IPS-18c (cell line): ENCODE data around the gene GLRA3.
"Not testable (repeated sequence)": the region's sequence is repeated elsewhere in the genome, so short reads cannot be mapped to it uniquely, and the experiment has no call there.

ENCODE experiments used
- H3K4me3 ChIP-seq: 2 replicates; pipeline ENCODE4 v1.7.0; 2013; ENCODE audit warnings: low read depth, mild to moderate bottlenecking, low read length, moderate library complexity; ENCODE audit not compliant: insufficient read depth
- H3K9me3 ChIP-seq: one replicate; pipeline ENCODE4 v1.6.1; 2013; ENCODE audit warnings: mild to moderate bottlenecking, low read length, moderate library complexity; ENCODE audit not compliant: control insufficient read depth, insufficient read depth

The GLRA3 gene

GRCh38 chr4:174835536-174835935, 6.5 kb upstream of the GLRA3 start:
- Histone ChIP-seq H3K9me3 (no peaks in the 10 kb centered on the region), H3K4me3 (no peak overlapping the region)

- Histone ChIP-seq H3K9me3 (no peaks in the 10 kb centered on the region), H3K4me3 (no peak overlapping the region)
These were observed 5.4 kb upstream of the GLRA3 start for GRCh38 chr4:174834477-174834876.

GRCh38 chr4:174826660-174827059, 2.4 kb downstream of the GLRA3 start:
- Histone ChIP-seq H3K4me3 (no peak overlapping the region), H3K9me3 (no peaks in the 10 kb centered on the region)

GRCh38 chr4:174815282-174815681, 13.8 kb downstream of the GLRA3 start:
- H3K4me3 ChIP-seq = no peak overlapping the region
- peaks cover 10% of the 10 kb centered on the region for H3K9me3 ChIP-seq

GRCh38 chr4:174813292-174813691, 15.8 kb downstream of the GLRA3 start:
- H3K9me3 ChIP-seq = peaks cover 10% of the 10 kb centered on the region
- H3K4me3 ChIP-seq = no peak overlapping the region

GRCh38 chr4:174810834-174811233, 18.2 kb downstream of the GLRA3 start:
- Histone ChIP-seq H3K4me3 (no peak overlapping the region), H3K9me3 (peaks cover 10% of the 10 kb centered on the region)

- Histone ChIP-seq H3K9me3 (no peaks in the 10 kb centered on the region), H3K4me3 (no peak overlapping the region)
These were observed 20.2 kb downstream of the GLRA3 start for GRCh38 chr4:174808836-174809235.

GRCh38 chr4:174808119-174808518, 20.9 kb downstream of the GLRA3 start:
- no peaks in the 10 kb centered on the region for H3K9me3 ChIP-seq
- no peak overlapping the region for H3K4me3 ChIP-seq

- H3K4me3 ChIP-seq = no peak overlapping the region
- H3K9me3 ChIP-seq = no peaks in the 10 kb centered on the region
These were observed 23.3 kb downstream of the GLRA3 start for GRCh38 chr4:174805746-174806145.

- peaks cover 2% of the 10 kb centered on the region for H3K9me3 ChIP-seq
- H3K4me3 ChIP-seq = no peak overlapping the region
These were observed 34.4 kb downstream of the GLRA3 start for GRCh38 chr4:174794543-174795094.

- Histone ChIP-seq H3K9me3 (peaks cover 2% of the 10 kb centered on the region), H3K4me3 (no peak overlapping the region)
These were observed 39.4 kb downstream of the GLRA3 start for GRCh38 chr4:174789657-174790056.

- H3K9me3 ChIP-seq, H3K4me3 ChIP-seq: not testable (repeated sequence)
These were observed 50.6 kb downstream of the GLRA3 start for GRCh38 chr4:174778274-174778986.

- Histone ChIP-seq H3K4me3 (no peak overlapping the region), H3K9me3 (no peaks in the 10 kb centered on the region)
These were observed 53.7 kb downstream of the GLRA3 start for GRCh38 chr4:174775366-174775765.

- H3K9me3 ChIP-seq = no peaks in the 10 kb centered on the region
- no peak overlapping the region for H3K4me3 ChIP-seq
These were observed 64.8 kb downstream of the GLRA3 start for GRCh38 chr4:174764105-174764729.

- H3K9me3 ChIP-seq = no peaks in the 10 kb centered on the region
- no peak overlapping the region for H3K4me3 ChIP-seq
These were observed 65.5 kb downstream of the GLRA3 start for GRCh38 chr4:174763454-174764104.

GRCh38 chr4:174761451-174761850, 67.6 kb downstream of the GLRA3 start:
- no peaks in the 10 kb centered on the region for H3K9me3 ChIP-seq
- H3K4me3 ChIP-seq = no peak overlapping the region

GRCh38 chr4:174757736-174758135, 71.3 kb downstream of the GLRA3 start:
- H3K4me3 ChIP-seq = no peak overlapping the region
- no peaks in the 10 kb centered on the region for H3K9me3 ChIP-seq

GRCh38 chr4:174753021-174753420, 76.0 kb downstream of the GLRA3 start:
- H3K4me3 ChIP-seq = no peak overlapping the region
- H3K9me3 ChIP-seq = no peaks in the 10 kb centered on the region
